Ovary (tissue), 3 donors: Measurements from ENCODE around the gene KCNIP4.

Experiments
- POLR2A ChIP-seq: fragments of 450-650 bp; IDR thresholded peaks from one replicate; pipeline ENCODE4 v1.6.1; 2017; ENCODE audit warnings: antibody characterized with exemption, mild to moderate bottlenecking, moderate library complexity
- TF ChIP-seq, protein P1 (sequence below), 3 donors: fragments of 450-650 bp in 2 of 3; fragments of 200-600 bp in 1 of 3; IDR thresholded peaks; one replicate each; pipeline versions ENCODE4 v1.5.1 to v1.8.0; 2016 to 2022; ENCODE audit warnings: antibody characterized with exemption in 3 of 3, mild to moderate bottlenecking in 1 of 3
- donor health status: DM: no; HTN: no; CAD: no.

DNA sequence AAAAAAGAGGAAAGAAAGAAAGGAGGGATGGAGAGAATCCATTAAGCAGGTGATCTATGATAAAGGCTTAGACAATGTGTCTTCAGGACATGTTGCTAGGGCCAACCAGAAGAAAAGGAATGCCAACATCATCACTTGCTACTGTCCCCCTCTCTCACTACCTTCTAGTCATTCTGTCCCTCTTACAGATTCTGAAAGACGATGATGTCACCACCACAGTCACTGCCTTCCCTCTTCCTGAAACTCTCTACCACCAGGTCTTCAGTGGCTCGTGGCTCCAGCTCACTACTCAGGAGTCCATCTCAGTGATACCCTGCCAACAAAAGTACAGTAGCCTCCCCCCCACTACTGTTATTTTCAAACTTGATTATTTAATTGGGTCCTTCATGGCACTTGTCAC is 64.0 kb downstream of the KCNIP4 start:
- TF ChIP-seq, protein P1, sequence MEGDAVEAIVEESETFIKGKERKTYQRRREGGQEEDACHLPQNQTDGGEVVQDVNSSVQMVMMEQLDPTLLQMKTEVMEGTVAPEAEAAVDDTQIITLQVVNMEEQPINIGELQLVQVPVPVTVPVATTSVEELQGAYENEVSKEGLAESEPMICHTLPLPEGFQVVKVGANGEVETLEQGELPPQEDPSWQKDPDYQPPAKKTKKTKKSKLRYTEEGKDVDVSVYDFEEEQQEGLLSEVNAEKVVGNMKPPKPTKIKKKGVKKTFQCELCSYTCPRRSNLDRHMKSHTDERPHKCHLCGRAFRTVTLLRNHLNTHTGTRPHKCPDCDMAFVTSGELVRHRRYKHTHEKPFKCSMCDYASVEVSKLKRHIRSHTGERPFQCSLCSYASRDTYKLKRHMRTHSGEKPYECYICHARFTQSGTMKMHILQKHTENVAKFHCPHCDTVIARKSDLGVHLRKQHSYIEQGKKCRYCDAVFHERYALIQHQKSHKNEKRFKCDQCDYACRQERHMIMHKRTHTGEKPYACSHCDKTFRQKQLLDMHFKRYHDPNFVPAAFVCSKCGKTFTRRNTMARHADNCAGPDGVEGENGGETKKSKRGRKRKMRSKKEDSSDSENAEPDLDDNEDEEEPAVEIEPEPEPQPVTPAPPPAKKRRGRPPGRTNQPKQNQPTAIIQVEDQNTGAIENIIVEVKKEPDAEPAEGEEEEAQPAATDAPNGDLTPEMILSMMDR (IDR thresholded peaks at IDR 0.05) = no peak
- TF ChIP-seq POLR2A = no peak
